Tongue (tissue), 2 donors: Measurements from ENCODE around the gene KCNS1. TPM values are rescaled to one million over a fixed set of nuclear protein-coding genes. Genes with fewer than 3 reads are reported as not detected.
A peak's percentile ranks its signal among the peaks of the same experiment; 100 is the strongest.

Source experiments
- DNase-seq: peaks from one replicate; pipeline ENCODE4 v3.0.0-alpha.2; 2015
- total RNA-seq: library from RNA; depleted of rRNA; stranded (reverse); fragments of >200 nt; gene quantifications from one replicate; pipeline ENCODE4 v1.2.3, GENCODE V29; 2014

KCNS1 gene
- total RNA-seq, 1 donor from 2014 or later = 1.1 TPM

DNA sequence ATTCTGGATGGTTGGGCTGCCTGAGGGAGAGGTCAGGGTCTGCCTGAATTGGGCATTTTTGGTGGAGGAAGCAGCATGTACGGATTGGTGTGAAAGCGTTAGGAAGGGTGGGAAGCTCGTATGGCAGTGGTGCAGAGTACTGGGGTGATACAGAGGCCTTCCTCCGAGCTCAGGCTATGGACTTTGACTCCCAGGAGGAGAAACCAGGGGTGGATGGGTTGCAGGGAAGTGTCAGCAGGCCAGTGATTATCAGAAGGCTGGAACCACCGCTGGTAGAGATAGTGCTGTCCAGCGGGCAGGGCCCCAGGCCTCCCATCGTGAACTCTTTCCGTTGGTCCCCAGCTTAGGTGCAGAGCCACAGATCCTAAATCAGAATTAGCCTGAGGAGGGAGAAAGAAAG lies 8.7 kb upstream of the KCNS1 start:
- no peak for DNase-seq

DNA sequence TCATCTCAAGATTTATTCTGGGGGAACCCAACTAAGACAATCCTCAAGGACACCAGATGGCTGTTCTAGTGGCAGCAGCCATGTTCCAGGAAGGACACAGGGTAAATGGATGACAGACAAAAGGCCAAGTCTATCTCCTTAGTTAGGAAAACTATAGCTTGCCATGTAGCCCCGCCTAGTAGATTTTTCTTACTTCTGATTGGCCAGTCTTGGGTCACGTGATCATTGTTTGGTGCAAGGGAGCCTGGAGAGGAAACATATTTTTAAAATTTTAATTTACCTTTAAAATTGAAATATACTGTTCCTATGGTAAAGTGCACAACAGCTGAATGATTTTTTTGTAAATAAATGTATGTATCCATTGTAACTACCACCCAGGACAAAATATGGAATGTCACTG lies 4.4 kb upstream of the KCNS1 start:
- DNase-seq = no peak

DNA sequence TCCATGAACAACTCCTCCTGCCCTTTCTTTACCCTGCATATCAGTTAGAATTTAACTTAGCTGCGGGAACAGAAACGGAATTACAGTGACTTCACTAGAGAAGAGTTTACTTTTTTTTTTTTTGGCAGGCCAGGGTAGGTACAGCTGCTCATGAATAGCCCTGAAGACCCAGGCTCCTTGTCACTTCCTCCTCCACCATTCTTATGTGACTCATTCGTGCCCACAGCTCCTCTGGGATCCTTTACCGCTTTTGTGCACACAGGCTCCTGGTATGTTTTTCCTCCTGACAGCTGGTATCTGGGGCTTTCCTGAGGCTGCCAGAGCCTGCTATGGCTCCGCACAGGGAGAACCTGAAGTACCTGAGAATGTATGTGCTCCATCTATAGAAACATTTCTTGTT lies 3.9 kb upstream of the KCNS1 start:
- no peak for DNase-seq

DNA sequence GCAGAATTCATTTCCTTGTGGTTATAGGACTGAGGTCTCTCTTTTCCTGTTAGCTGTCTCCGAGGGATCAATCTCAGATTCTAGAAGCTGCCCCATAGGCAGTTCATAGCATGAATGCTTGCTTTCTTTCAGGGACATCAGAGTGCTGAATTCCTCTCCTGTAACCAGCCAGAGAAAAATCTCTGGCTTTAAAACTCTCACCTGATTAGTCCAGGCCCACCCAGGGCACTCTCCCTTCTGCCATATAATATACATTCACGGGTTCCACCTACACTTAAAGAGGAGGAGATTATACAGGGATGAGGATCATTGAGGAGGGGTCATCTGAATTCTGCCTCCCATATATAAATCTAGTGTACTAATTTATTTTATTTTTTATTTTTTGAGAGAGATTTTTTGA lies 2.1 kb upstream of the KCNS1 start:
- DNase-seq = no peak

DNA sequence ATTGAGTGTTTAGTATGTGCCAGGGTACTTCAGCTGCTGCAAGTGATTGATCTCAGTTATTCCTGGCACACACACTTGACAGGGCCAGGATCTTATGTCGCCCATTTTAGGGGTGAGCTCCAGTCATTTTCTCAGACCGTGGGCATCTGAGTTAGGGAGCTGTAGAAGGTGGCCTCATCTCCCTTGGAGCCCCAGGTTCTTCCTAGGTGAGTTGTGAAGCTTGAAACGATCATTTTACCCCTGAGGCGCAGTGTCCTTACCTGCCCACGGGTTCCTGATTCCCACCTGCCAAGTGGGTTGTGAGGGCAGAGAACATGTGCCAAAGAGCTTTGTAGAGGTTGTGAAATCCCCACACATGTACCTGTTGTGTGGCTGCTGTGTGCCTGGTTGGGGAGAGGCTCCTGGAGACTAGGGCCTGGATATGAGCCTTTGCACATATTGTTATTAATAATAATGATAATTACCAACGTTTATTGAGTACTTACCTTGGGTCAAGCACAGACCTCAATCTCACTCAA lies 465 bp upstream of the KCNS1 start:
- no peak for DNase-seq

DNA sequence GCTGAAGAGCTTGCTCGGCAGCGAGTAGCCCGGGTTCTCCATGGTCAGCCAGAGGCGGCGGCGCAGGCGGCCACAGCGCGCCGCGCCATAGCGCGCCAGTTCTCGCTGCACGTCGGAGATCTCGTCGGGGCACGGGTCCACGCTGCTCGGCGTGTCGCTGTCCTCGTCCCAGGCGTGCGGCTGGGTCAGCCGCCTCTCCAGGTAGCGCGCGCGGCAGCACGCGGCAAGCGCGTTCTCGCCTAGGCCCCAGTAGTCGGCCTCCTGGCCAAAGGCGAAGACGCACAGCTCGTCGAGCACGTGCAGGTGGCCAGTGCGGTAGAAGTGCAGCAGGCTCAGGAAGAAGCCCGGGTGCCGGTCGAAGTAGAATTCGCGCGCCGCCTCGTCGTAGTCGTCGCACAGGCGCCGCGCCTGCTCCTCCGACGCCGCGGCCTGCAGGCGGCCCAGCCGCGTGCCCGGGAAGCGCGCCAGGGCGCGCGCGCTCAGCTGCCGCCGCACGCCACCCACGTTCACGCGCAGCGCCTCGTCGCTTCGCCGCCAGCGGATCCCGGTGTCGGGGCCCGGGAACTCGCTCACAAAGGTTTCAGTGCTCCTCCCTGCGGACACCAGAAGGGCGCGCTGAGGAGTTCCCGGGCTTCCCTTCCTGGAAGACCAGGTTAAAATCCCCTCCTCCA lies 2.7 kb downstream of the KCNS1 start:
- DNase-seq = peak; percentile 27

DNA sequence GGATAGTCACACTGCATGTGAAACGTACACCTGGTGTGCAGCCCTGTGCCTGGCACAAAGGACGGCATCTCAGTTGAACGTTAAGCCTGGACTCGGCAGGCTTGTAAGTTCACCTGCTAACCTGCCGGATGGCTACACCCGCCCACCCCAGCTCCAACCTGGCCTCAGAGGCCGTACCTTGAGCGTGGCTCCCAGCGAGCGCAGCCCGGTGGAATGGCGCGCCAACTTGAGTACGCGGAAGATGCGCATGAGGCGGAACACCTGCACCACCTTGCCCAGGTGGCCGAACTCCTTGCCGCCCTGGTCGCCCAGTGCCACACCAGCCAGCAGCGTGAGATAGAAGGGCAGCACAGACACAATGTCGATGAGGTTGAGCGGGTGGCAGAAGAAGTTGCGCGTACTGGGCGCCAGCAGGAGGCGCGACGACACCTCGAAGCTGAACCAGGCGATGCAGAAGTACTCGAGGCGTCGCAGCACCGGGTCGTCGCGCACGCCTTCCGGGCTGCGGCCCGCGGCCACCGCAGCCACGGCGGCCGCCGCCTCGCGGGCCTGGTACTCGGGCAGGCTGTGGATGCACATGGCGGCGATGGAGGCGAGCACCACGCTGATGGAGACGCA lies 3.3 kb downstream of the KCNS1 start:
- DNase-seq = peak; percentile 45

DNA sequence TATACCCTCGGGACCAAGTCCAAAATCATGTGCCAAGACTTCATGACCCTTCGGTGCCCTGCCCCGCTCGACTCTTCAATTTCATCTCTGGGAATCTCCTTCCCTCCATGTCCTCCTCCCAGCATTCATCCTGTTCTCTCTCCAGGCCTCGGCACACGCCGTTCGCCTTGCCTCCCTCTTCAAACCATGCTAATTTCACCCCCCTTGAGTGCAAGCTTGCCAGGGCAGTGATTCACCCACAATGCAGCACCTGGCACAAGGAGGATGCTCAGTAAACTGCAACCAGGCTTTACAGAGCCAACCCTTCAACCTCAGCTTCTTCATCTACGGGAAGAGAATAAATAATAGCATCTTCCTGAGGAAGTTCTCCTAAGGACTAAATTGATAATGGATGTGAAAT lies 4.1 kb downstream of the KCNS1 start:
- DNase-seq = no peak

DNA sequence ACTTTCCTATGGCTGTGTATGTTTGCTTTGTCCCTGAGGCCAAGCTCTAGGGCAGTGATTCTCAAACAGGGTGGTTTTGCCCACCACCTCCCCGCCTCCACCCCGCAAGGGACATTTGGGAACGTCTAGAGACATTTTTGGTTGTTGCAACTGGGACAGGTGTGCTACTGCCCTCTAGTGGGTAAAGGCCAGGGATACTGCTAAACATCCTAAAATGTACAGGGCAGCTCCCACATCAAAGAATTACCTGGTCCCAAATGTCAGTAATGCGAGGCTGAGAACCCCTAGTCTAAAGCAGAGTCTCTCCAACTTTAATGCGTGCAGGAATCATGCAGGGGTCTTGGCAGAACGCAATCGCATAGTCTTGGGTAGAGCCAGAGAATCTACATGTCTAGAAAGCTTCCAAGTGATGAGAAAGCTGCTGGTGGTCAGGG lies 5.1 kb downstream of the KCNS1 start:
- peak; percentile 72 for DNase-seq

DNA sequence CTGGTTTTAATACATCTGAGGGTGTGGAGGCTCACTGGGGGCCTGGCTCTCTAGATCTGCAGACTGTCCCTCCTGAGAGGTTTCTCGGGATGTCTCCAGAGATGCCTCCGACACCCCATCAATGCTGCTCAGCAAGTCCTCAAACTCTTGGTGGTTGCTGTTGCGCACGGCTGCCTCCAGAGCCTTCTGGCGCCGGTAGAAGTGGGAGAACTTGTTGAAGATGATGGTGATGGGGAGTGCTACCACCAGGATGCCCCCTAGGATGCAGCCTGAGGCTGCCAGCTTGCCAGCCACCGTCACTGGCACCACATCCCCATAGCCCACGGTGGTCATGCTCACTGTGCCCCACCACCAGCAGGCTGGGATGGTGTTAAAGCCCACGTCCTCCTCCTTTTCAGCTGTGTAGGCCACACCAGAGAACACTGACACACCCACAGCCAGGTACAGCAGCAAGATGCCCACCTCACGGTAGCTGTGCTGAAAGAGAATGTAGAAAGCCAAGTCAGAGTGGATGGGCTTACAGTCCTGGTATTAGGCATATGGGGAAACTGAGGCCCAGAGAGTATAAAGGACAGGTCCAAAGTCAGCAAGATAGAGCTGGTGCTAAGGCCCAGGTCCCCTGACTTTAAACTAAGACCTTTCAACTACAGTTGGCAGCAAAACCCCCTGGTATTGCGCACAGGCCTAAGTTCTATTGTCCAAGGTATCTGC lies 5.9 kb downstream of the KCNS1 start:
- no peak for DNase-seq

DNA sequence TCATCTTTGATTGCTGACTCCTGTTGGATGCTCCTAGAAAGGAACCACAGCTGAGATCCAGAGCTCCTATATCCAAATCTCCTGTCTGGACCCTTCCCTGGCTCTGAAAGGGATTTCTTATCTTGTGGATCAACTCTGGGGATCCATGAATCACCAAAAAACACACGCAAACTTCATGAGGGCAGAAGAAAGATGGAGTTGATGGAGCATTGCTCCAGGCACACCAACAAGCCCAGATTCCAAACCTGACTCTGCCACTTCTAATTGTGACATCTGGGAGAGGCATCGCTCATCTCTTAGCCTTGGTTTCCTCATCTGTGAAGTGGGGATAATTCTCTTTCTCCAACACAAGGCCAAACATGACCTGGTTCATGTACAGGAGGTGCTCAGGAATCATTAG lies 6.7 kb downstream of the KCNS1 start:
- no peak for DNase-seq

DNA sequence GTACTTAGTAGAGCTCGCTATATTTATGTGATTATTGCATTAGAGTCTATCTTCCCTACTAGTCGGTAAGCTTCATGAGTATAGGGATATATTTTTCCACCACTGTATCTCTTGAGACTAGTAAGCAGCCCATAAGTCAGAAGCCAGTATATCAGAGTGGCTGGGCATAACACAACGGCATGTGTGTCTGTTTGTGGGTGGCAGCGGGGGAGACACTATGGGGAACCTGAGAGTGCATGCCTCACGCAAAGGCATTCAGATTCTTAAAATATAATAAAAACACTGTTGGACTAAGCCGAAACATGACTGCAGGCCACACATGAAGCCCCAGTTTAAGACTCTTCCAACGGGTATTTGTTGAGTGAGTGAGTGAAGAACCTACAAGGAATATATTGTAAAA lies 8.0 kb downstream of the KCNS1 start:
- no peak for DNase-seq

DNA sequence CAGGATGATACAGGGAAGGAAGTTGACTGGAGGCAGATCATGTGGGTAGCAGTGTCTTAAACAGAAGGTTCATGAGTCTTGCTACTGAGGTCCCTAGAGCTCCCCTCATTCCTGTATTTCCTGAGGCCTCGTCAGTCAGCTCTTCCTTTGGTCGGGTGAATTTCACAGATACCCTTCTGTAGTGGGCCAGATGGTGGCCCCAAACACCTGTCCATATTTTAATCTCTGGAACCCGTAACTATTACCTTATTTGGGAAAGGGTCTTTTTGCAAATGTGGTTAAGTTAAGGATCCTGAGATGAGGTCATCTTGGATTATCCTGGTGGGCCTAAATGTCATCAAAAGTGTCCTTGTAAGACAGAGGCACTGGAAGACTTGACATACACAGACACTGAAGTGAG lies 9.6 kb downstream of the KCNS1 start:
- DNase-seq = no peak

DNA sequence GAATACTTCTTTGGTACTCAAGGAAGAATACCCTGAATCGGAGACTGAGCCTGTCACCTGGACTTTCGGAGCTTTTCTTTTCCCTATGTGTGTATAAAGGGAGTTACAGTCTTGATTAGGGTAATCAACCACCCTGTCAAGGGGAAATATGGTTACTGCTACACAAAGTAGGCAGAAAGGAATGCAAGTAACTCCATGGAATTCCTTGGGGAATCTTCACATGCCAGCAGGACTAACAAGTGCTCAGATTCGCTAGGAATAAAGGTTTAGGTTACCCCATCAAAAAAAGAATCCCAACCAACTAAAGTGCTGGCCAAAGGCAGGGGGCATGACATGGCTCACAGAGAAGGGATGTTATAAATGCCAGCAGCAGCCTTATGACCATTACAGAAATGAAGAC lies 10.4 kb downstream of the KCNS1 start:
- DNase-seq = no peak

DNA sequence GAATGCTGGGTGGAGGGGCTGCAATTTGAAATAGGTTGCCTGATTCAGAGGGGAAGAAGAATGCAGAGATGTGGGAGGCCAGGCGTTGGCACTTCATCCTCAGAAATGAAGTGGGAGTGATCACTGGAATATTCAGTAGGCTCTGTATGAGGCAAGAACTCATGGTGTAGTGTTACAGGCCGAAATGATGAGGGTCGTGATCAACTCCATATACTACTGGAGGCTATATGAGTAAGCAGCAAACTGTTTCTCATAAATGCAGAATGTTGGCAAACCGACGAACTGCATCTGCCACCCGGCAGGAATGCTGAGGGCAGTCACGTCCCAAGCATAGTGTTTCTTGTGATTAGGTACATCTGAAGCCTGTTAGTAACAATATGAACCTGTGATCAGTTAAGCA lies 12.7 kb downstream of the KCNS1 start:
- peak; percentile 24 for DNase-seq

DNA sequence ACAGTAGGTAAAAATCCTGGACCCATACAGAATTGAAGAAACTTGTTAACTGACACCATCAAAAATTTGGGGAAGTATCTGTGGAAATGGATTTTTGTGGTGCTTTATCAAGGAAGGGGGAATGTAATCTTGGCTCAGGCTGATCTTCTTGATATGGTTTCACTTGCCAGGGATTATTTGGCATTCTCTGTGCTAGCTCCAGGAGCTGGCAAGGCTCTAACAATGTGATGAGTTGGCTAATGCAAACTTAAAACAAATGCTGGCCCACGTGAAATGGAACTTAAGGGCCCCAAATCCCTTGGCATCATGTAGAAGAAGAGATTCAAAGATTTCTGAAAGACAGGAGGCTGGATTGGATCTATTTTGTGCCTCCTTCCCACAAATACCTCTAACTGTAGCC lies 13.1 kb downstream of the KCNS1 start:
- DNase-seq = peak; percentile 66

DNA sequence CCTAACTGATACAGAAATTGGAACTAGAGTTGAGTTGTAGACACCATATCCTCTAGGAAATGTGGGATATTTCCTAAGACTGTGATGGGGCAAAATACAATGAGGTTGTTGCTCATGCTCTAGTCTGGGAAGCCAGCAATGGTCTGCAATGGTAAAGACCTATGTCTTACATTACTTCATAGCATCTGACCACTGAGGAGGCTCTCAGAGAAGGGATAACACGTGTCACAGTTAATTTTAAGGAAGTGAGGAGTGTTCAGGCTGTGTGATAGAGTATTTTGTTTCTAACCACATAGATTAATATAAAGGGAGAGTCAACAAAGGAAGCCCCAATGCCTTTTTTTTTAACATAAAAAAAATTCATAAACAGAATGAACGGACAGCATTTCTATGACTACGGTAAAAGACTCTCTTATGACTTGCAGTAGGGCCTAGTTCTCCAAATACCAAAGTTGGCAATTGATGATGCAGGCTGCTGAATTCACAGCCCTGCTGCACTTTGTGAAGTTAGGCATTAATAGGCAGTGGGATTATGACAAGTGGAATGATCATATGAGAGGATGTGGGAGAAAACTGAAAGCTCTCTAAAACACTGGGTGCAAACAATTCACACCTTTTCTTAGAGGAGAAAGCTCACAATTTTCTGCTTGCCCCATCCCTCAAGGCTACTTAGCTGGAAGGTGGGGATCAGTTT lies 13.7 kb downstream of the KCNS1 start:
- peak; percentile 35 for DNase-seq

DNA sequence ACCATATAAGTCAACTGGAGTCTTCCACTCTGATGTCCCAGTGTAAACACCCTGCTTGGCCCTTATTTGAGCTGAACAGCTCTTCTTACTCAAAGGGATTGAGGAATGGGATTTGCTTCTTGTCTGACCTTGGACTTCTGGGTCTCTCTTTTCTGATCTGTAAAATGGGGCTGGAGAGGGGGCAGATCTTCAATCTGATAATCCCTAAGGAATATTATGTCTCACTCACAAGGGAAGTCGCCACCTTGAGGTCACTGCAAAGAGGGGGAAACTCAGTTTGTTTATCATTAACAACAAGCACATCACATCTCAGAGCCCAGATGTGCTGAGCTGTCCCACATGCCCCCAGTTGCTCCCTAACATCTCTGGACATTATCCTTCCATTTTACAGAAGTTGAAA lies 15.1 kb downstream of the KCNS1 start:
- DNase-seq = no peak

DNA sequence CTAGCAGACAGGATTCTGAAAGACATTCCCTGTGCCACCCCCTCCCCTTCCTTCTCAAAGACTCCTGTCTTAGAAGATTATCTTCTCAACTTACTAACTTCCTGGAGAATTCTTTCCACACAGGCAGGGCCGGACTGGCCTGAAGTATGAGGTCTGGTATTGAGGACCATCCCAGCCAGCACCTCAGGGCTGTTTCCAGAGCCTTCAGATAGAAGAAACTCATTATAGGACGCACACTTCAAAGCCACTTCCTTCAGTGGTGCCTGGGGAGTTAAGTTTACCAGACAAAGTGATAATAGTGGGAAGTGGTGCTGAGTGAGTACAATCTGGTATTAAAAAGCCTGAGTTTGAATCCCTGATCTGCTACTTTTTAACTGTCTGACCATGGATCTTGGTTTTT lies 15.6 kb downstream of the KCNS1 start:
- no peak for DNase-seq

DNA sequence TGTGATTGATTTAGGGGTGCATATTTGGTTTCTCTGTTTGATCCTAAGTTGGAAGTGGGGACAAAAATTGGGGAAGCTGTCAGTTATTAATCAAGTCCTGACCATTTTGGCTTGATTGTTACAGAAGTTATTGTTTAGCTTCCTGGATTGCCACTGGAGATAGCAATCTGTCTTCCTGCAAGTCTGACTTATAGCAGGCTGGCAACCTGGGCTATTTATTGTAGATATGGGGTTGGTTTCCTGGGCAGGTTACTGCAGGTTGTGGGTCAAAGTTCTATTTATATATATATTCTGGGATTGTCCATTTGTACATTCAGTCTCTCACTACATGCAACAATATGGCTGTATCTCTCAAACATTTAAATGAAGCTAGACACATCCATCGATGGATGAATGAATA lies 17.8 kb downstream of the KCNS1 start:
- no peak for DNase-seq

DNA sequence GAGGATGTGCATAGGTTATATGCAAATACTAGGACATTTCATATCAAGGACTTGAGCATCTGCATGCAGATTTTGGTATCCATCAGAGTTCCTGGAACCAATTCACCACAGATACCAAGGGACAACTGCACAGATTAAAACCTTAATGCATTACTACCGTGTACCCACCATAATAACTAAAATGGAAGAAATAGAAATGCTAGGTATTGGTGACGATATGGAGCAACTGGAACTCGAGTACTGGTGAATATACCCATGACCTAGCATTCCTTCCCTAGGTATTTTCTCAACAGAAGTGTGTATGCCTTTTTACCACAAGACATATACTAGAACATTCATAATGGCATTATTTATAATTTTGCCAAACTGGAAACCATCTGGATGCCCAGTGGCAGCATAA lies 18.5 kb downstream of the KCNS1 start:
- no peak for DNase-seq

DNA sequence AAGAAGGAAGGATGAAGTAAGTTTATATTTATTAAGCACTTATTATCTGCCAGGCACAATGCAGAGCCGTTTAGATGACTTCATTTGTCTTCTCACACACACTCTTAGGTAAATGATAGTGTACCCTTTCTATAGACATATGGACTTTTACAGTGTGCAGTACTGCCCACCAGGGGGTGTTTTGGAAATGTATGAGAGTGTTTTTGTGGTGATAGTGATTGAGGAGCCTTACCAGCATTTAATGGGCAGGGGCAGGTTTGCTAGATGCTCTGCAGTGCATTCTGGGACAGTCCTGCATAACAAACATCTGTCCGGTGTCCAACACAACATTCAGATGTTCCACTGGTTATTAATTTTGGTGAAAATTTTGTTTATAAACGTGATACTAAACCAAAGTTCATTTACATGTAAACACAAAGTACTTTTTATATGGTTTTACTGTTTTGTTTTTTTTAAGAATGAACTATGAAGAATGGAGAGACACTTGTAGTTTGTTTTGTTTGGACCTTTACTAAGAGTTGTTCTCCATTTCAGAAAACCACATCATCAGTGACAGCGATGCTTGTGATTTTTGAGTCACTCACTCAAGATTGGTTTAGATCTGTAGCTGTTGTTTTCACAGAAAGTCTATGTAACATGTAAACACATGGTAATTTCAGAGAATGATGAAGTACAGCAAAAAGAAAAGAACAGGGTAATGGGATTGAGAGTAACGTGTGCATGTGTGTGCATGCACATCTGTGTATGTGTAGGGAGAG lies 19.9 kb downstream of the KCNS1 start:
- no peak for DNase-seq
